GM12891 (cell line): Measurements from ENCODE around the gene OR2T2. TPM values are rescaled to one million over a fixed set of nuclear protein-coding genes. Genes with fewer than 3 reads are reported as not detected.
"Not testable (repeated sequence)": the region's sequence is repeated elsewhere in the genome, so short reads cannot be mapped to it uniquely, and the experiment has no call there.

Experiments used
- DNase-seq: peaks from one replicate; pipeline ENCODE4 v3.0.0; 2011; ENCODE audit warnings: low spot score; ENCODE audit not compliant: insufficient read length
- FAIRE-seq: peaks from 2 replicates; lab custom pipeline; 2011; peaks lifted over from hg19 to GRCh38; lab: Jason Lieb, UNC
- PAX5 ChIP-seq: IDR thresholded peaks from 2 replicates; pipeline ENCODE4 v1.6.1; 2011; ENCODE audit warnings: low read length, moderate library complexity, mild to moderate bottlenecking; ENCODE audit not compliant: insufficient read depth, severe bottlenecking
- POLR2A ChIP-seq: IDR thresholded peaks from 2 replicates; pipeline ENCODE4 v1.6.1; 2011; ENCODE audit warnings: low read depth, low read length, control low read depth
- POLR2AphosphoS5 ChIP-seq: IDR thresholded peaks from 2 replicates; pipeline ENCODE4 v1.6.1; 2011; ENCODE audit warnings: low read depth, low read length, control low read depth
- POU2F2 ChIP-seq: IDR thresholded peaks from 2 replicates; pipeline ENCODE4 v1.6.1; 2011; ENCODE audit warnings: low read depth, mild to moderate bottlenecking, control low read depth, low read length, moderate library complexity
- SPI1 ChIP-seq: IDR thresholded peaks from 2 replicates; pipeline ENCODE4 v1.6.1; 2011; ENCODE audit warnings: low read depth, low read length, control low read depth
- TAF1 ChIP-seq: IDR thresholded peaks from 2 replicates; pipeline ENCODE4 v1.6.1; 2011; ENCODE audit warnings: low read depth, low read length, control low read depth
- polyA plus RNA-seq: library from polyadenylated mRNA; unstranded; fragments of >200 nt; gene quantifications from one replicate; pipeline ENCODE4 v1.2.1, GENCODE V29; 2012; ENCODE audit warnings: low read depth, missing spikeins, inconsistent platforms; ENCODE audit not compliant: missing spikeins

The OR2T2 gene
- 0.41 TPM for polyA plus RNA-seq

GRCh38 chr1:248445399-248445798 is at the start of gene OR2T2:
TSS of gene OR2T2 (plus strand) at chr1:248445637. CDS start at chr1:248452798, 7,161 bp downstream.
- peak; percentile 54 for FAIRE-seq
- DNase-seq: not testable (repeated sequence)

GRCh38 chr1:248402748-248403147 is 42.7 kb upstream of the OR2T2 start, which contains the start of gene OR2T1:
TSS of gene OR2T1 (plus strand) at chr1:248403048. CDS start at chr1:248406148, 3,100 bp downstream.
- DNase-seq: no peak
- TF ChIP-seq POLR2AphosphoS5 (no peak), TAF1 (no peak), SPI1 (no peak), POLR2A (no peak), POU2F2 (no peak), PAX5 (no peak)
- no peak for FAIRE-seq

DNA sequence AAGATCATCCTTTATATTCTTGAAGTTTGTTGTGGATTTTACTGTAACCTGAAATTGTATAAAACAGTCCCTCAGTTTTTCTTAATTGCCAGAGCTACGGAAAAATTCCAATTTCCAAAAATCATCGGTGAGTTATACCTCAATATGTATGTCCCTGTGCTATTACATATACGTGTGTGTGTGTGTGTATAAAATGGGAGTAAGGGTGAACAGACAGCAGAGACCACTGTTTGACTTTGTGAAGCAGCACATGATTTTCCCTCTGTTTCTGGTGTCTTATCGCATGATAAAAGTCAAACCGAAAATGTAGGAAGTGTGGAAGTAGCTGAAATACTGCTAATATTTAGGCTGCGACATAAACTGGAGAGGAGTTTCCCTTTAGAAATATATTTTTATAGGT is 41.4 kb upstream of the OR2T2 start:
- DNase-seq (no peak), FAIRE-seq (peak; percentile 100)
- no peak for TF ChIP-seq POU2F2
- no peak for TF ChIP-seq TAF1
- TF ChIP-seq PAX5: no peak
- no peak for TF ChIP-seq POLR2AphosphoS5
- no peak for TF ChIP-seq SPI1
- no peak for TF ChIP-seq POLR2A

GRCh38 chr1:248406721-248407692 is 38.4 kb upstream of the OR2T2 start:
- FAIRE-seq (peak; percentile 66), DNase-seq (no peak)
- TF ChIP-seq POLR2AphosphoS5 (no peak), POU2F2 (0 out of 2 replicates have a peak, but pooled peaks have one; percentile 19)

GRCh38 chr1:248416226-248416625 is 29.2 kb upstream of the OR2T2 start:
- no peak for DNase-seq
- FAIRE-seq: no peak
- no peak for TF ChIP-seq SPI1
- TF ChIP-seq POU2F2: no peak
- TF ChIP-seq POLR2AphosphoS5: no peak
- TF ChIP-seq TAF1: no peak
- TF ChIP-seq POLR2A: no peak

DNA sequence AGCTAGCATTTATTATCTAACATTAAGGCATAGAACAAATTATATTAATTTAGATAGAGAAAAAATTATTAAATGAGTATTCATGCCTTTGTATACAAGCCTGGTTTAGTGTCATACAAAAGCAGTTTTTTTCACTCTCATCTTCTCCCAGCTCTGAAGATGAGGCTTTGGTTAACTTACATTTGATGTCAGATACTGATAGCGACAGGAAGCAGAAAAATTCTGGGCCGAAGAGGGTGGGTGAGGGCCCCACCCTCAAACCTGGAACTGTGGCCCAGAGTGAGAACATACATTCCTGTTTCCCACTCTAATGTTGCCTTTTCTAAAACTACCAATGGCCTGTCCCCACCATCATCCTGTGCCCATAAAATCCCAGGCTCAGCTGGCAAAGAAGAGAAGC is 27.6 kb upstream of the OR2T2 start:
- no peak for FAIRE-seq
- TF ChIP-seq POLR2A: no peak
- no peak for TF ChIP-seq PAX5
- no peak for TF ChIP-seq SPI1
- no peak for TF ChIP-seq TAF1
- no peak for TF ChIP-seq POLR2AphosphoS5
- no peak for TF ChIP-seq POU2F2

DNA sequence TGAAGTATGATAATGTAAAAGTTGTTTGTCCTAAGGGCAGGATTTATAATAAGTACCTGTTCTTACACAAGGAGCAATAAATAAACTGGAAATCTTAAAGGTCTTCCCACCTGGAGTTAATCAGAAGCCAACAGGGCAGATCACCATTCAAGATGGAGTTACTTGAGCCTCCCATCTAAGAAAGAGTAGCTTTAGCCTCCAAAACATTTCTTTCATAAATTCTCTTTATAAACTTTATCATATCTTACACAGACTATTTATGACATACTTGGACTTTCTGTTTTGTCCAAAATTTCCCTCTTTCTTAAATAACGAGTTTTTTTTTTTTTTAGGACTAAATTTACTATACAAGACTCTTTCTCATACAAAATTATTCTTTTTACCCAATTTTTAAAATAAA is 24.1 kb upstream of the OR2T2 start:
- no peak for DNase-seq
- FAIRE-seq: no peak
- TF ChIP-seq PAX5: no peak
- TF ChIP-seq TAF1: no peak
- no peak for TF ChIP-seq POLR2AphosphoS5
- no peak for TF ChIP-seq POU2F2
- TF ChIP-seq SPI1: no peak
- TF ChIP-seq POLR2A: no peak

More for the DNA sequence above, 27.6 kb upstream of the OR2T2 start:
- DNase-seq: no peak

- not testable (repeated sequence) for DNase-seq, FAIRE-seq
Measured at GRCh38 chr1:248427526-248428191, 17.8 kb upstream of the OR2T2 start.

- peak; percentile 88 for TF ChIP-seq SPI1
- not testable (repeated sequence) for DNase-seq
- FAIRE-seq: peak; percentile 98
Measured at GRCh38 chr1:248428192-248428533, 17.3 kb upstream of the OR2T2 start.

- FAIRE-seq: peak; percentile 86
Measured at GRCh38 chr1:248431683-248432082, 13.8 kb upstream of the OR2T2 start.

DNA sequence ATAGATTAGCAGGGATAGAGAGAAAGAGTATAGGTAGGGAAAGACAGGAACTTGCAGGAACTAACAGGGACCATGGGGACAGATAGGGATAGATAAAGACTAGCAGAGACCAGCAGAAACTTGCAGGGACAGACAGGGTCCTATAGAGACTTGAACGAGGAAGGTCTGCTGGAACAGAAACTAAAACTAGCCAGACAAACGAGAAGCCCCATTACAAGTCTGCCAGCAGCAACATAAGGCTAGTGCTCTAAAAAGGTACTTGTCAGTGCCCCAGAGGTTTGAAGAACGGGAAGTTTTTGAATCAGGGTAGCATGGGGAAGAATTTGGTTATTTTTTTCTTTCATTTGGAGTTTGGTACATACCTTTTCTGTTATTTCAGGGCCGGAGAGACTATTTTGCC is 13.2 kb upstream of the OR2T2 start:
- DNase-seq: not testable (repeated sequence)
- peak; percentile 90 for FAIRE-seq

More at GRCh38 chr1:248431683-248432082, 13.8 kb upstream of the OR2T2 start:
- DNase-seq: not testable (repeated sequence)

DNA sequence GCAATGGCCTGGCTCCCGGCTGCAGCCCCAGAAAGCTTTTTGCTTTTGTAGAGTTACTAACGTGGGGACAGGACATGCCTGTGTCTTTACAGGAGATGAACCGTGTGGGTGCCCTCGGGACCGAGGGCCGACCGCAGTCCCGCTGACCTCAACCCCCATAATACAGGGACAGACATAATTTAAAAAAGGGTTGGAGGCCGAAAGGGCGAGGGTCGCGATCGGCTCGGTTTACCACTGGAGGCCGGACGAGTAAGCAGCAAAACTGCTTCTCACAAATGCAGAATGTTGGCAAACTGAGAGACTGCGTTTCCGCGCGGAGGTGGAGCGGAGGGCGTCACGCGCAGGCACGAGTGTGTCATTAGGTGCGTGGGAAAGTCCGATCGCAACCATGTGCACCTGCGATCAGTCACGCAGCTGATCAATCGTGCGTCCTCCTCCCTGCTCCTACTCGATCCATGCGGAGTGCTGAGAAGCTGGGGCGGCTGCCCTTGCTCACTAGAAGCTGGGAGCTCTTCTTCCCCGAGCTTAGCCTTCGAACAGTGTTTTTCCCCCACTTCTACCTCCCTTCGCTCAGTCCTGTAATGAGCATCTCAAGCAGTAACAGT is 11.5 kb upstream of the OR2T2 start:
- DNase-seq: not testable (repeated sequence)
- FAIRE-seq: peak; percentile 47

- not testable (repeated sequence) for FAIRE-seq, DNase-seq
Measured at GRCh38 chr1:248434913-248435312, 10.5 kb upstream of the OR2T2 start.

- peak; percentile 93 for FAIRE-seq
- DNase-seq: not testable (repeated sequence)
Measured at GRCh38 chr1:248436303-248436702, 9.1 kb upstream of the OR2T2 start.

DNA sequence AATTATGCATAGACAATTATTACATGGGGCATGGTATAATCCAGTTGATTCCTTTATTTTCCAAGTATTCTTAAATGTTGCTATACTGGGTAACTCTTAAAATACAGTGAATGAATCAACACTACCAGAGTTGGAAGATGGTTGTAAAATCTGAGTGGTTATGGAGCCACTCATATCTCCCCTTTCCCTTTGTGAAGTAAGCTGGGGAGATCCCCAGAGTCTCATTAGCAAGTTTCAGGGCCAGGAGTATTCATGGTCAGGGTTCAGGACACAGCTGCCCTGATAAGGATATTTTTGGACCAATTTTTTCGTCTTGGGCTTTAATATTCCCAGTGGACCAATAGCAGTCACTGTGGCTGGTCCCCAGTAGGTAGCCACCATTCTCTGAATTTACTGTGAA is 6.8 kb upstream of the OR2T2 start:
- FAIRE-seq: peak; percentile 88
- DNase-seq: not testable (repeated sequence)

DNA sequence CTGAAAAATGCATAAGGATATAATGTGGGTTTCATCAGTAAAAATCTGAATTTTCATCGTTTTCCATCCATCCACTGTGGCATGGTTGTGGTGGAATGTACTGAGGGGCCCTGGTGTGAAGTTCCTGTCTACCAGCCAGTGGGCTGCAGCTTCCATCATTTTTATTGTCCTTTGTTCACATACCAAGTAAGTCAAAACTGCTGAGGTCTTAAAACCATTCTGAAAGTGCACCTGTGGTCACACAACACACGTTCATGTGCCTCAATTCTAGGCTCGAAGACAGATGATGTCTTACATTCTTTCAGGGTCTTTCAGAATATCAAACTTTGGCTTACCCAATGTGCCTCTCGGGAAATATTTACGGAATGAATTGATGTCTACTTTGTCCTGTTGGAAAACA is 6.2 kb upstream of the OR2T2 start:
- not testable (repeated sequence) for DNase-seq
- FAIRE-seq: peak; percentile 92
